AG09319 (cell line): ENCODE data around the gene DNAL1.
A peak's percentile ranks its signal among the peaks of the same experiment; 100 is the strongest.
"Not testable (repeated sequence)": the region's sequence is repeated elsewhere in the genome, so short reads cannot be mapped to it uniquely, and the experiment has no call there.

Experiments used
- DNase-seq: peaks from one replicate; pipeline ENCODE4 v3.0.0-alpha.2; 2010; ENCODE audit warnings: low read depth; ENCODE audit errors: extremely low read depth
- CTCF ChIP-seq: IDR thresholded peaks from 2 replicates; pipeline ENCODE4 v1.5.1; 2011; ENCODE audit warnings: low read depth, mild to moderate bottlenecking, inconsistent platforms, low read length, moderate library complexity

DNAL1 gene

GRCh38 chr14:73627151-73627558 lies 17.6 kb upstream of the DNAL1 start:
- no peak for TF ChIP-seq CTCF
- DNase-seq: no peak

GRCh38 chr14:73630009-73630780 lies 14.6 kb upstream of the DNAL1 start:
- DNase-seq: no peak
- TF ChIP-seq CTCF: no peak

GRCh38 chr14:73633116-73634010 lies 11.4 kb upstream of the DNAL1 start:
- DNase-seq: peak; percentile 28
- TF ChIP-seq CTCF: peak; percentile 87

GRCh38 chr14:73634011-73634833 lies 10.6 kb upstream of the DNAL1 start:
- no peak for DNase-seq
- TF ChIP-seq CTCF: peak; percentile 17

- DNase-seq: not testable (repeated sequence)
Observed at GRCh38 chr14:73636355-73636754, 8.4 kb upstream of the DNAL1 start.

GRCh38 chr14:73637830-73638229 lies 7.0 kb upstream of the DNAL1 start:
- TF ChIP-seq CTCF: no peak
- DNase-seq: no peak

- no peak for TF ChIP-seq CTCF
Observed at GRCh38 chr14:73640796-73641365, 3.9 kb upstream of the DNAL1 start.

More at GRCh38 chr14:73640796-73641365, 3.9 kb upstream of the DNAL1 start:
- no peak for DNase-seq
